ENCODE data around the gene CLIP1. TPM values are rescaled to one million over a fixed set of nuclear protein-coding genes. Genes with fewer than 3 reads are reported as not detected.

Gene CLIP1
- total and polyA plus RNA-seq, 2 donors = 53.4 to 69.2 TPM

Other genes starting within 250 kb of the CLIP1 start
- gene IL31, start 248.4 kb downstream of the CLIP1 start, total RNA-seq = not detected
- gene IL31, start 248.4 kb downstream of the CLIP1 start, polyA plus RNA-seq = not detected
- not detected for gene LRRC43, start 239.5 kb downstream of the CLIP1 start, total RNA-seq
- gene LRRC43, start 239.5 kb downstream of the CLIP1 start, polyA plus RNA-seq = 0.13 TPM
- 0.16 TPM for gene B3GNT4, start 219.0 kb downstream of the CLIP1 start, total RNA-seq
- 0.57 TPM for gene B3GNT4, start 219.0 kb downstream of the CLIP1 start, polyA plus RNA-seq
- 46.2 TPM for gene DIABLO, start 196.6 kb downstream of the CLIP1 start, total RNA-seq
- 52.0 TPM for gene DIABLO, start 196.6 kb downstream of the CLIP1 start, polyA plus RNA-seq
- gene VPS33A, start 156.2 kb downstream of the CLIP1 start, total RNA-seq = 17.0 TPM
- 12.4 TPM for gene VPS33A, start 156.2 kb downstream of the CLIP1 start, polyA plus RNA-seq
- gene ZCCHC8, start 78.3 kb upstream of the CLIP1 start, total RNA-seq = 50.4 TPM
- gene ZCCHC8, start 78.3 kb upstream of the CLIP1 start, polyA plus RNA-seq = 15.9 TPM
- gene RSRC2, start 104.3 kb upstream of the CLIP1 start, total RNA-seq = 87.4 TPM
- 55.5 TPM for gene RSRC2, start 104.3 kb upstream of the CLIP1 start, polyA plus RNA-seq
- gene KNTC1, start 104.6 kb upstream of the CLIP1 start, total RNA-seq = 73.9 TPM
- 4.4 TPM for gene KNTC1, start 104.6 kb upstream of the CLIP1 start, polyA plus RNA-seq

All from urinary bladder (tissue), 2 donors.